ENCODE measurements around the gene ID1.
"Not testable (repeated sequence)": the region's sequence is repeated elsewhere in the genome, so short reads cannot be mapped to it uniquely, and the experiment has no call there.

The ID1 gene

DNA sequence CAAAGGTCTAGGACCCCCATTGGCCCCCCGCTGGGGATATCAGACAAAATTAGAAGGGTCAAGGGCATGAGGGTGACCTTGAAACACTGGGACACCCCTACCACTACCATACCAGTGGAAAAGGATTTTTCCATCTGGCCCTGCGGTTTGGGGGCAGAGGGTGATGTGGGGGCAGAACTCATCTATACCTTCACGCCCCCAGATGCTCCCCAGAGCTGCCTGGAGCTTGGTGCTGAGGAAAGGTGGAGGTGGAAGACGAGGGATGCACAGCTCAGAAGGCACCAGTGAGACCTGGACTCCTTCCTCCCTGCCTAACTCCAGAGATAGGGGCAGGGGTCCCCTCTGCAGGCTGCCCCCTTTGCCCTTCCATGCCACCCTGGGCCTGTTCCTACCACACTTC is 33.7 kb downstream of the ID1 start:
- no peak overlapping the region for H3K9ac ChIP-seq (ENCODE audit: low read length)
- H3K27me3 ChIP-seq (ENCODE audit: control insufficient read depth, insufficient read depth, low read length): no peaks in the 10 kb centered on the region
- H3K27ac ChIP-seq (ENCODE audit: low read depth, low read length): no peak overlapping the region
- H3K4me1 ChIP-seq (ENCODE audit: control insufficient read depth, insufficient read depth, low read length): no peaks in the 10 kb centered on the region
- H3K4me3 ChIP-seq (ENCODE audit: low read length): no peak overlapping the region
- H3K36me3 ChIP-seq (ENCODE audit: control insufficient read depth, insufficient read depth, low read length): no peaks in the 10 kb centered on the region

GRCh38 chr20:31640259-31640658 is 35.2 kb downstream of the ID1 start:
- Histone ChIP-seq H3K4me3 (ENCODE audit: low read length) (no peak overlapping the region), H3K4me1 (ENCODE audit: control insufficient read depth, insufficient read depth, low read length) (no peaks in the 10 kb centered on the region), H3K36me3 (ENCODE audit: control insufficient read depth, insufficient read depth, low read length) (no peaks in the 10 kb centered on the region), H3K27ac (ENCODE audit: low read depth, low read length) (no peak overlapping the region), H3K9ac (ENCODE audit: low read length) (no peak overlapping the region), H3K27me3 (ENCODE audit: control insufficient read depth, insufficient read depth, low read length) (no peaks in the 10 kb centered on the region)

DNA sequence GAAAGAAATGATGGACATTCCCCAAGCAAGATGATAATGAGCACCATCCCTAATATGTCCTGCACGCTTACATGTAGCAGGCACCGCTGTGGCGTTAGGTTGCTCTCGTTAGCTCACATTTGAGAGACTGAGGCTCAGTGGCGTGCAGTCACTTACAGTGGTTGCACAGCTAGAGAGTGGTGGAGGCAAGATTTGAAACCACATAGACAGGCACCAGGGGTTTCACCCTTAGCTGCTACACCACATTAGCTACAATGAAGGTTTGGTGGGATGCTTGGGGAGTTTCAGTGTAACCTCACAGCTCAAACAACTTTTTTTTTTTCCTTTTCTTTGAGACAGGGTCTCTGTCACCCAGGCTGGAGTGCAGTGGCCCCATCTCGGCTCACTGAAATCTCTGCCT is 36.3 kb downstream of the ID1 start:
- H3K4me3 ChIP-seq (ENCODE audit: low read length): no peak overlapping the region
- H3K9ac ChIP-seq (ENCODE audit: low read length): no peak overlapping the region
- H3K4me1 ChIP-seq (ENCODE audit: control insufficient read depth, insufficient read depth, low read length): no peaks in the 10 kb centered on the region
- H3K27ac ChIP-seq (ENCODE audit: low read depth, low read length): no peak overlapping the region
- H3K36me3 ChIP-seq (ENCODE audit: control insufficient read depth, insufficient read depth, low read length): no peaks in the 10 kb centered on the region
- no peaks in the 10 kb centered on the region for H3K27me3 ChIP-seq (ENCODE audit: control insufficient read depth, insufficient read depth, low read length)

DNA sequence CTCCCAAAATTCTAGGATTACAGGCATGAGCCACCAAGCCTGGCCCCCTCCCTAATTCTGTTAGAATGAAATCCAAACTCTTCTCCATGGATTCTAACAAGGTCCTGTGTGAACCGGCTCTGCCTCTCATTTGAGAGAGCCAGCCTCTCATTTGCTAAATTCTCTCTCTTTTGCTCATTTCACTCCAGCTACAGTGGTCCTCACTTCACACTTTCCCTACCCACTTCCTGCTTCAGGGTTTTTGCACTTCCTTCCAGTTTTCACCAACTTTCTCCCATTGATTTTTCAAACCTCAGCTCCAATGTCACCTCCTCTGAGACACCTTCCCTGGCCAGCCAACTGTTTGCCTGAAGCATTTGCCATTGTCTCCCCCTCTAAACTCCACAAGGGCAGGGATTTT is 37.7 kb downstream of the ID1 start:
- no peaks in the 10 kb centered on the region for H3K4me1 ChIP-seq (ENCODE audit: control insufficient read depth, insufficient read depth, low read length)
- no peak overlapping the region for H3K27ac ChIP-seq (ENCODE audit: low read depth, low read length)
- no peaks in the 10 kb centered on the region for H3K36me3 ChIP-seq (ENCODE audit: control insufficient read depth, insufficient read depth, low read length)
- H3K4me3 ChIP-seq (ENCODE audit: low read length): no peak overlapping the region
- no peak overlapping the region for H3K9ac ChIP-seq (ENCODE audit: low read length)
- no peaks in the 10 kb centered on the region for H3K27me3 ChIP-seq (ENCODE audit: control insufficient read depth, insufficient read depth, low read length)

DNA sequence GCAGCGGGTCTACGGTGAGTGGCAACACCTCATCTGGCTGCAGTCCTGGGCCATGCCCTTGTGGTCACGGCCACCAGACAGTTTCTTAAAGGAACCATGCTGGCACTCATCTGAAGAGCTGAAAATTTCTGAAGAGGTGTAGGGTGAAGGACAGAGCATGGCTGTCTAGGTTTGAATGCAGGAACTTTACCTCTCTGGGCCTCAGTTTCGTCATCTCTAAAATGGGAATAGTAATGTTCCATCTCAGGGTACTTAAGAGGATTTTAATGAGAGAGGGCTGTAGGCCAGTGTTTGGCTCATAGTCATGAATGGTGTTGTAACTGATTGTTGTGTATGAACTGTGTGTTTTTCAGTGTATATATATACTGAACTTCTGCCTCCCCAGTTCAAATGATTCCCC is 38.4 kb downstream of the ID1 start:
- H3K9ac ChIP-seq (ENCODE audit: low read length): no peak overlapping the region
- no peak overlapping the region for H3K27ac ChIP-seq (ENCODE audit: low read depth, low read length)
- H3K4me1 ChIP-seq (ENCODE audit: control insufficient read depth, insufficient read depth, low read length): no peaks in the 10 kb centered on the region
- H3K27me3 ChIP-seq (ENCODE audit: control insufficient read depth, insufficient read depth, low read length): no peaks in the 10 kb centered on the region
- no peak overlapping the region for H3K4me3 ChIP-seq (ENCODE audit: low read length)
- H3K36me3 ChIP-seq (ENCODE audit: control insufficient read depth, insufficient read depth, low read length): no peaks in the 10 kb centered on the region

GRCh38 chr20:31644701-31645100 is 39.6 kb downstream of the ID1 start:
- Histone ChIP-seq H3K27me3 (ENCODE audit: control insufficient read depth, insufficient read depth, low read length) (no peaks in the 10 kb centered on the region), H3K27ac (ENCODE audit: low read depth, low read length) (no peak overlapping the region), H3K4me1 (ENCODE audit: control insufficient read depth, insufficient read depth, low read length) (no peaks in the 10 kb centered on the region)

DNA sequence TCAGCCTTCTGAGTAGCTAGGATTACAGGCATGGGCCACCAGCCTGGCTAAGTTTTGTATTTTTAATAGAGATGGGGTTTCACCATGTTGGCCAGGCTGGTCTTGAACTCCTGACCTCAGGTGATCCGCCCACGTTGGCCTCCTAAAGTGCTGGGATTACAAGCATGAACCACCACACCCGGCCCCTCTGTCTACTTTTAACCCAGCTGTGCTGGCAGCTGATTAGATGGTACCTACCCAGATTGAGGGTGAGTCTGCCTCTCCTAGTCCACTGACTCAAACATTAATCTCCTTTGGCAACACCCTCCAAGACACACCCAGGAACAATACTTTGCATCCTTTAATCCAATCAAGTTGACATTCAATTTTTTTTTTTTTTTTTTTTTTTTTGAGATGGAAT is 43.0 kb downstream of the ID1 start:
- H3K27ac ChIP-seq (ENCODE audit: low read depth, low read length); H3K27me3 ChIP-seq (ENCODE audit: control insufficient read depth, insufficient read depth, low read length): not testable (repeated sequence)

More at GRCh38 chr20:31644701-31645100, 39.6 kb downstream of the ID1 start:
- no peak overlapping the region for H3K9ac ChIP-seq (ENCODE audit: low read length)
- H3K36me3 ChIP-seq (ENCODE audit: control insufficient read depth, insufficient read depth, low read length): no peaks in the 10 kb centered on the region
- no peak overlapping the region for H3K4me3 ChIP-seq (ENCODE audit: low read length)

GRCh38 chr20:31652917-31653396 is 47.9 kb downstream of the ID1 start:
- H3K9ac ChIP-seq (ENCODE audit: low read length): no peak overlapping the region

More for the DNA sequence above, 43.0 kb downstream of the ID1 start:
- H3K4me1 ChIP-seq (ENCODE audit: control insufficient read depth, insufficient read depth, low read length); H3K36me3 ChIP-seq (ENCODE audit: control insufficient read depth, insufficient read depth, low read length); H3K9ac ChIP-seq (ENCODE audit: low read length); H3K4me3 ChIP-seq (ENCODE audit: low read length): not testable (repeated sequence)

GRCh38 chr20:31653561-31653960 is 48.5 kb downstream of the ID1 start:
- Histone ChIP-seq H3K36me3 (ENCODE audit: control insufficient read depth, insufficient read depth, low read length) (no peaks in the 10 kb centered on the region), H3K27ac (ENCODE audit: low read depth, low read length) (no peak overlapping the region), H3K9ac (ENCODE audit: low read length) (no peak overlapping the region), H3K27me3 (ENCODE audit: control insufficient read depth, insufficient read depth, low read length) (no peaks in the 10 kb centered on the region), H3K4me3 (ENCODE audit: low read length) (no peak overlapping the region), H3K4me1 (ENCODE audit: control insufficient read depth, insufficient read depth, low read length) (no peaks in the 10 kb centered on the region)

More at GRCh38 chr20:31652917-31653396, 47.9 kb downstream of the ID1 start:
- Histone ChIP-seq H3K4me1 (ENCODE audit: control insufficient read depth, insufficient read depth, low read length) (no peaks in the 10 kb centered on the region), H3K27me3 (ENCODE audit: control insufficient read depth, insufficient read depth, low read length) (no peaks in the 10 kb centered on the region), H3K36me3 (ENCODE audit: control insufficient read depth, insufficient read depth, low read length) (no peaks in the 10 kb centered on the region), H3K4me3 (ENCODE audit: low read length) (no peak overlapping the region), H3K27ac (ENCODE audit: low read depth, low read length) (no peak overlapping the region)

DNA sequence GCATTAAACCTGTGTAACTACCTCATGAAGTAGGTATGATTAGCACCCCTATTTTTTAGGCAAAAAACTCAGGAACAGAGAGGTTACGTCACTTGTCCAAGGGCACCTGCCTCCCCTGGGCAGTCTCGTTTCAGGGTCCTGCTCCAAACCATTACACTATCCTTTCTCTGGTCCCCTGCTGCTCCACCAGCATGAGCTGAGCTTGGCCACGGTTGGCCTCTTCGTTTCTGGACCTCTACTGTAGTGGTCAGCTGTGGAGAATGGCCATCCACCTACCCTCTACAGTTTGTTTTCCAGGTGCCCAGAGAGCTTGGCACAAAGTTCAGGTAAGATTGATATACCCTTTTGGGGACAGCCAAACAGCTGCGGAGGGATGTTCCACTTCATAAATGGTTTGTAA is 49.4 kb downstream of the ID1 start:
- H3K27me3 ChIP-seq (ENCODE audit: control insufficient read depth, insufficient read depth, low read length): no peaks in the 10 kb centered on the region
- H3K27ac ChIP-seq (ENCODE audit: low read depth, low read length): no peak overlapping the region
- no peak overlapping the region for H3K4me3 ChIP-seq (ENCODE audit: low read length)
- no peak overlapping the region for H3K9ac ChIP-seq (ENCODE audit: low read length)
- H3K4me1 ChIP-seq (ENCODE audit: control insufficient read depth, insufficient read depth, low read length): no peaks in the 10 kb centered on the region
- H3K36me3 ChIP-seq (ENCODE audit: control insufficient read depth, insufficient read depth, low read length): no peaks in the 10 kb centered on the region

Measured in rectal smooth muscle tissue (tissue), 1 donor.